Neuron (in vitro differentiated cells): ENCODE data around the gene DMRTC2.

Experiments used
- H2AFZ ChIP-seq: one replicate; pipeline ENCODE4 v1.6.1; 2013; ENCODE audit warnings: low read depth, mild to moderate bottlenecking, inconsistent platforms, low read length, moderate library complexity
- H3K27me3 ChIP-seq: one replicate; pipeline ENCODE4 v1.6.1; 2013; ENCODE audit warnings: low read length; ENCODE audit not compliant: insufficient read depth
- H3K36me3 ChIP-seq: one replicate; pipeline ENCODE4 v1.6.1; 2013; ENCODE audit warnings: low read length; ENCODE audit not compliant: insufficient read depth
- H3K4me1 ChIP-seq: one replicate; pipeline ENCODE4 v1.6.1; 2013; ENCODE audit warnings: low read length; ENCODE audit not compliant: insufficient read depth
- H3K4me3 ChIP-seq: 2 replicates; pipeline ENCODE4 v1.5.1; 2013; ENCODE audit warnings: mild to moderate bottlenecking, low read length, moderate library complexity
- H3K9me3 ChIP-seq: one replicate; pipeline ENCODE4 v1.6.1; 2013; ENCODE audit warnings: low read length

DMRTC2 gene

DNA sequence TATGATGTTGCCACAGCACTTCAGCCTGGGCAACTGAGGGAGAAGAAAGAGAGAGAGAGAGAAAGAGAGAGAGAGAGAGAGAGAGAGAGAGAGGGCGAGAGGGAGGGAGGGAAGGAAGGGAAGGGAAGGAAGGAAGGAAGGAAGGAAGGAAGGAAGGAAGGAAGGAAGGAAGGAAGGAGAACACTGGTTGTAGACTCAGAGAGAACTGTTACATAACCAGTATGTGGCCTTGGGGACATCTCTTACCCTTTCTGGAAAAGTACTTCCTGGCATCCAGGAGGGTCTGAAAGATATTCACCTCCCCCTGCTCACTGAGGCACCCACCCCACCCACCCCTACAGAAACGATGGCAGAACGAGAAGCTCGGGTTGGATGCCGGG lies 35.5 kb downstream of the DMRTC2 start:
- peaks cover 34% of the 10 kb centered on the region for H3K27me3 ChIP-seq

DNA sequence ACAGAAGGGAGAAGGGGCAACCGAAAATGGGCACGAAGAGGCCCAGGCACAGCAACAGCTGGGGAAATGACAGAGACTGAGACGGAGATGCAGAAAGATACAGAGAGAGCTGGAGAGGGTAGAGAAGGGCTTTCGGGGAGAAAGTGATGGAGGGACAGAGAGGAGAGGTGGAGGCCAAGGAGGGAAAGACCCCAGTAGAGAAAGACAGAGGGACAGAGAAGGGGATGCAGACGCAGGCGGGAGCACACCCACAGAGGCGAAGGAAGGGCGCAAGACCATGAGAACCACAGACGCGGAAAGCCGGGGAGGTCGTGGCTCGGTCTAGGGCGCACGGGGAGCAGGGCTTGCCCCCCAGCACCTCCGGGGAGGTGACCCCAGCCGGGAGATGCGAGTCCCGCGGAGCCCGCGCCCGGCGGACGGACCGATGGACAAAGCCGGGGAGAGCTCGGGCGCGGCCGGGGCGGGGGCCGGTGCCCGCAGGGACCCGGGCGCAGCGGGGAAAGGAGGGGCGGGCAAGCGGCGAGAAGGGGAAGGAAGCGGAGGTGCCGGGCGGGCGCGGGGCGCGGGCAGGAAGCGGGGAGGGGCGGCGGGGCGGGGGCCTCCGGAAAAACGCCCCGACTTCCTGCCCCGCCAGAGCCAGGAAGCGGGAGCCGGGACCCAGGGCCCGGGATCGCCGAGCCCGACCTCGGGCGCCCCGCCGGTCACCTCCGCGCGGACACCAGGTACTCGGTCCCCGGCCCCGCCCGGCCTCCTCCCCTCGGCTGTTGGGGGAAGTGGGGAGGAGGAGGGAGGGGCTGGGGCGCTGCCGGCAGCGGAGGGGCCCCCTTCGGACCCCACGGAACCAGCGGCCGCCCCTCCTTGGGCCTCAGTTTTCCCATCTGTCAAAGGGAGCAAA lies 38.0 kb downstream of the DMRTC2 start, which contains the start of gene ARHGEF1:
ARHGEF1 (plus strand) TSS at position 617 of the 895 bp plus-strand sequence. CDS start 4,899 bp downstream, outside the sequence.
- H3K4me3 ChIP-seq = peak within 1 kb of the TSS; percentile 73
- no peaks in the 10 kb centered on the region for H3K9me3 ChIP-seq
- no peaks in the 10 kb centered on the region for H3K36me3 ChIP-seq
- H3K27me3 ChIP-seq = peaks cover 24% of the 10 kb centered on the region
- H3K4me1 ChIP-seq = peaks cover 6% of the 10 kb centered on the region
- H2AFZ ChIP-seq = peak within 1 kb of the TSS; percentile 86

More for the DNA sequence above, 35.5 kb downstream of the DMRTC2 start:
- Histone ChIP-seq H3K4me3 (no peak overlapping the region), H3K9me3 (no peaks in the 10 kb centered on the region), H3K4me1 (peaks cover 6% of the 10 kb centered on the region), H2AFZ (no peak overlapping the region), H3K36me3 (no peaks in the 10 kb centered on the region)

DNA sequence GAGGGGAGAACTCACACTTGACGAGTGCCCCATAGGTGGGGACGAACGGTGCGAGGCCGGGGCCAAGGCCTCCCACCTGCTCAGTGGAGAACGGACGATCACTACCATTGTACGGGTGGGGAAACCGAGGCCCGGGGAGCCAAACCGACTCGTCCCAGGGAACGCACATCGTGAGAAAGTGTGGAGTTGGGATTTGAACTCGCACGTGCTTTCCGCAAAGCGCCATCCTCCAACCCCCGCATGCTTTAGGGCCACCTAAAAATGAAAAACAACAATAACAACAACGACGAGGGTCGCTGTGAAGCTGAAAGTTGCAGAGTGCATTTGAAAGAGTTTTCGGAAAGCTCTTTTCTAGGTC lies 38.6 kb downstream of the DMRTC2 start:
- Histone ChIP-seq H3K4me3 (peak overlapping the region; percentile 73), H2AFZ (peak overlapping the region; percentile 86), H3K4me1 (peaks cover 6% of the 10 kb centered on the region), H3K9me3 (no peaks in the 10 kb centered on the region), H3K36me3 (no peaks in the 10 kb centered on the region), H3K27me3 (peaks cover 24% of the 10 kb centered on the region)

DNA sequence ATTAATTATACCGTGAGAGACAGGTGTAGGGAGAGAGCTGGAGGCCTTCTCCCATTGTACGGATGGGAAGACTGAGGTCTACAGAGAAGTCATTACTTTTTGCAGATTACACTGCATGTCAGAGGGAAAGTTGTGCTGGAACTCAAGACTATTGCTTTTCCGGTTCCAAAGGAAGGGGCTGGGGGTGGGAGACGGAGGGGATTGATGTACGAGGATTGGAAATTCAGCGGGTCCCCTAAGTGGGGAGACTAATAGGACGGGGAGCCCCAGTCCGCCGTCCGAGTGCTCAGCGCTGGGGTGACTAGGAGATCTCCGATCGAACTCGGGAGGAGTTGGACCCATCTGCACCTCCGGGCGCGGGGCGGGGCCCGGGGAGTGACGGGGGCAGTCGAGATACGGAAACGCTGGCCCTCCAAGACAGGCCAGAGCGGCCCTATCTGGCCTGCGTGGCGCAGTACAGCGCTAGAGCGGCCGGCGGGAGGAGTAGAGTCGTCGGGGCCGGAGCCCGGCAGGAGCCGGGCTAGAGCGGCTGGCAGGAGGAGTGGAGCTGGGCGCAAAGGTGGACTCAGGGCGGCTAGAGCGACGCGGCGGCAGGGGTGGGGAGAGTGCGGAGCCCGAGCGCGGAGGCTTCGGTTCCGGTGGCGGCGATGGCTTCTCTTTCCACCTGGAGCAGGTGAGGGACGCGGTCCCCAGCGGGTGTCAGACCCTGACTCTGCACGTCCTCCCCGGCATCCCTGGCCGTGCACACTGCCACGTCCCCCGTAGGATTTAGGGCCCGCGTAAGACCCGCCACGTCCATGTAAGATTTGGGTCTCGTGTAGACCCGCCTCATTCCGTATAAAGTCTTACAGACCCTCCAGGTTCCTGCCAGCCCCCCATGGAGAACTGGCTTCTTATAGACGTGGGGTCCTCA lies 39.2 kb downstream of the DMRTC2 start:
- no peaks in the 10 kb centered on the region for H3K9me3 ChIP-seq
- H3K4me1 ChIP-seq = peaks cover 6% of the 10 kb centered on the region
- peak overlapping the region; percentile 86 for H2AFZ ChIP-seq
- peak overlapping the region; percentile 73 for H3K4me3 ChIP-seq
- peaks cover 24% of the 10 kb centered on the region for H3K27me3 ChIP-seq
- H3K36me3 ChIP-seq = no peaks in the 10 kb centered on the region

DNA sequence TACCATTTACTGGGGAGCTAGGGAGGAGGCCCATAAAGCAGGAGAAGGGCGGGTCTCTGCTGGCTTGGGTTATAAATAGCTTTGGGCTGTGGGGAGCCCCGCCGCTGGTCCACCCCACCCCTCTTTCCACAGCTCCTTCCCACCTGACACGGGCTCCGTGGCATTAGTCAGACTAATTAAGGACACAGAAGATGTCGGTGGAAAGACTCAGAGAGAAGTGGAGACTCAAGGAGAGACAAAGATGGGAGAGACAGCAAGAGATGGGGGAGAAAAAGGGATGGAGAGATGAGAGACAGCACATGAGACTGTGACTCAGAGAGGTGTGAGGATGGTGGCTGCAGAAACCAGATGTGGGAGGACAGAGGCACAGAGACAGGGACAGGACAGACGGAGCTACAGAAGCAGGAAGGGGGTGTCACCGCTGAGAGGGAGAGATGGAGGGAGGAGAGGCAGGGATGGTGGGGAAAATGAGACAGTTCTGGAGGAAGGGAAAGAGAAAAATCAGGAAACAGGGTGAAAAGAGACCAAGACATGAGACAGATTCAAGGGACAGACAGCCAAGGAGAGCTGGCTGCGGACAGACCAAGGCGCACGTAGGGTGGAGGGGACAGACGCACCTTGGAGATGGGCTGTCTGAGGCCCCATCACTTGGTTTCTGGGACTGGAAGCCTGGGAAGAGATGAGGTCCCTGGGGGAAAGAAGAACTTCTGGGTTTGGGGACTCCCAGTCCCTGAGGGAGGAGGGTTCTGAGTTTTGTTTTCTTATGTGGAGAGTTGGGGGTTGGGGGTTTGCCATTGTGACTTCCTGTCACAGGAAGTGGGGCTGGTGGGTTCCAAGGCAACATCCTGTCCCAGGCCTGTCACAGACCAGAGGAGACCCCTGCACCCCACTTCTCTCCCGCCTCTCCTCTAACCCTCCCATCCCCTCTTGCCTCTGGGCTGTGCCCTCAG lies 42.2 kb downstream of the DMRTC2 start:
- Histone ChIP-seq H3K9me3 (no peaks in the 10 kb centered on the region), H3K4me1 (peaks cover 6% of the 10 kb centered on the region), H2AFZ (no peak overlapping the region), H3K4me3 (no peak overlapping the region), H3K36me3 (peaks cover 10% of the 10 kb centered on the region), H3K27me3 (peaks cover 13% of the 10 kb centered on the region)

DNA sequence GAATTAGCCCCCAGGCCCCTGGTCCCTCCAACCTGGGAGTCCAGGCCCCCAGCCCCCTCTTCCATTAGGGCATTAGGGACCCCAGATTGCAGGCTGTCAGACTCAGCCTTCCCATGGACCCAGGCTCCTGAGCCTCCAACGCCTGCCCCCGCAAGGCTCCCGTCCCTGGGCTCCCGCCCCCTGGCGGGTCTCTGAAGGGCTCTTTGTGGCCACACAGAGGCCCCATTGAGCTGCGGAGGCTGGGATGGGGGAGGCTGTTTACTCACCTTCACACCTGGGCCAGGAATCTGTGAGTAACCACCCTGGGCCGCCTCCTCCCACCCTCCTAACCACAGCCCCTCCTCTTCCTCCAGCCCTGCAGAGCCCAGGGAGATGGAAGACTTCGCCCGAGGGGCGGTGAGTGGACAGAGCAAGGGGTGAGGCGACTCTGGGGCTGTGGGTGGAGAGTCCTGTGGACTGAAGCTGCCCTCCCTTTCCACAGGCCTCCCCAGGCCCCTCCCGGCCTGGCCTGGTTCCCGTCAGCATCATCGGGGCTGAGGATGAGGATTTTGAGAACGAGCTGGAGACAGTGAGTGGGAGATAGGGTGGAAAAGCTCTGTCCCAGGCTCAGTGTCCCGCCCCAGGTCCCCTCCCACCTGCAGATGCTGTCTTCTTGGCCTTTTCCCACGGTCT lies 43.0 kb downstream of the DMRTC2 start:
- Histone ChIP-seq H3K27me3 (peaks cover 5% of the 10 kb centered on the region), H3K36me3 (peaks cover 10% of the 10 kb centered on the region), H2AFZ (no peak overlapping the region), H3K4me1 (peaks cover 6% of the 10 kb centered on the region), H3K9me3 (no peaks in the 10 kb centered on the region), H3K4me3 (no peak overlapping the region)

DNA sequence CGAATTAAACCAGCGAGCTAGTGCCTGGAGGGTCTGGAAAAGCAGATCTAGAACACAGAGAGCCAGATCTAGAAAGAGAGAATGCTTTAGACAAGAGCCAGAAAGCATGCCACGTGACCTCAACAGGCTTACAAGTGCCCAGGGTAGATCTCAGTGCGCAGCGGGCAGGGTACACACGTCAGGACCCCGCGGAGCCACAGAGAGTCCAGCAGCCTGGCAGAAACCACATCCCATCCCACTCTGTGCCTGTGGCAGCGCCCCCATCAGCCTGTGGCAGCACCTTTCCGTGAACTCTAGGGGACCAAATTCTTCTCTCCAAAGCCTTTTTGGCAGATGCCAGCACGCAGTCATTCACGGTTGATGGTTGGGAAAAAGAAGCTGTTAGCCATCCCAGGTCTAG lies 44.1 kb downstream of the DMRTC2 start:
- Histone ChIP-seq H3K4me1 (no peaks in the 10 kb centered on the region), H2AFZ (no peak overlapping the region), H3K4me3 (no peak overlapping the region), H3K9me3 (no peaks in the 10 kb centered on the region), H3K36me3 (peaks cover 10% of the 10 kb centered on the region), H3K27me3 (no peaks in the 10 kb centered on the region)

DNA sequence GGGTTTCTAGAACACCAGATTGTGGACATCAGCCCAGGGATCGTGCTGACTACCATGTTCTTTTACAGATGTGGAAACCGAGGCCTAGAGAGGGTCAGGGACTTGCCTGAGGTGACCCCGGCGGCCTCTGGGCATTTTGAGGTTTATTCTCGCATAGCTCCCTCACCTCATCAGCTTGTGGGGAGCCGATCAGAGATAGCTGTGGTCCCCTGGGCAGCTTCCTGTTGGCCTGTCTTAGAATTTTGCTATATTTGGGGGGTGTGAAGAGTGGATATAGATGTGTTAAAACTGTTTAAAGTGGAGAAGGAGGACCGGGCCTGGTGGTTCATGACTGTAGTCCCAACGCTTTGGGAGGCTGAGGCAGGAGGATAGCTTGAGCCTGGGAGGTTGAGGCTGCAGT lies 45.1 kb downstream of the DMRTC2 start:
- H3K4me1 ChIP-seq = no peaks in the 10 kb centered on the region
- no peak overlapping the region for H2AFZ ChIP-seq
- no peaks in the 10 kb centered on the region for H3K27me3 ChIP-seq
- no peak overlapping the region for H3K4me3 ChIP-seq
- no peaks in the 10 kb centered on the region for H3K9me3 ChIP-seq
- peaks cover 10% of the 10 kb centered on the region for H3K36me3 ChIP-seq

DNA sequence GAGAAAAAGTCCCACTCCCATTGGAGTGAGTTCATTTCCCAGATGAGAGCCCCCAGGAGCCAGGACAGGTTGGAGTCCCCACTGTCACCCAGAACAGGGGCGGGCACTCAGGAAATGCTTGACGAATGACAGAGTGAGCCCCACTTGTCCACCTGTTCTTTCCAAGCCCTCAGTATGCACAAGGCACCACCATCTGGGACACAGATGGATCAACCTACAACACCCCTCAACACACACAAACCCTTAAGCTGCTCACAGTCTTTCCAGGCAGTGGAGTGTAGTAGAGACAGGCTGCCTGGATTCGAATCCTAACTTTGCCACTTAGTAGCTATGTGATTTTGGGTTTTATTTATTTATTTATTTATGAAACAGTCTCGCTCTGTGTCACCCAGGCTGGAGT lies 46.1 kb downstream of the DMRTC2 start:
- no peaks in the 10 kb centered on the region for H3K4me1 ChIP-seq
- no peaks in the 10 kb centered on the region for H3K9me3 ChIP-seq
- peaks cover 13% of the 10 kb centered on the region for H3K36me3 ChIP-seq
- no peak overlapping the region for H3K4me3 ChIP-seq
- no peak overlapping the region for H2AFZ ChIP-seq
- H3K27me3 ChIP-seq = no peaks in the 10 kb centered on the region

DNA sequence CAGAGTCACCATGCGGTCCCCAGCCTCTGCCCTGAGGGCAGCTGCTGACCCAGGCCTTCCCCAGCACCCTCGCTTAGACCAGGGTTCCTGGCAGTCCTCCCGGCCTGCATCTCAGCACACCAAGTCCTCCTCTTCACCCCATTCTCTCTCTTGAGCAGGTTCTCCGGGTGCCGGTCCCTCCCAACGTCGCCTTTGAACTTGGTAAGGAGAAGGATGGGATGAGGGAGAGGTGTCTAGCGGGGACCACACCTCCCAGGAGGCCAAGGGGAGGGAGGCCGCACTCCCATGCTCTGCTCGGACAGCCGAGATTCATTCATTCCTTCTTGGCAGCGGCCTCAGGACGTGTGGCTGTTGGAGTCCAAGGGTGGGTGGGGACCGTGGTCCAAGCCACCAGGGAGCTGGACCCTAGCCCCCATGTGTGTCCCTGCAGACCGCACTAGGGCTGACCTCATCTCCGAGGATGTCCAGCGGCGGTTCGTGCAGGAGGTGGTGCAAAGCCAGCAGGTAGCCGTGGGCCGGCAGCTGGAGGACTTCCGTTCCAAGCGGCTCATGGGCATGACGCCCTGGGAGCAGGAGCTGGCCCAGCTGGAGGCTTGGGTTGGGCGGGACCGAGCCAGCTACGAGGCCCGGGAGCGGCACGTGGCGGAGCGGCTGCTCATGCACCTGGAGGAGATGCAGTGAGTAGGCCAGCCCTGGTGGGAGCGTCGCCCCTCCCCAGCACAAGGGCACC lies 47.5 kb downstream of the DMRTC2 start:
- peaks cover 13% of the 10 kb centered on the region for H3K36me3 ChIP-seq
- H3K4me1 ChIP-seq = no peaks in the 10 kb centered on the region
- no peaks in the 10 kb centered on the region for H3K9me3 ChIP-seq
- H3K4me3 ChIP-seq = no peak overlapping the region
- no peaks in the 10 kb centered on the region for H3K27me3 ChIP-seq
- no peak overlapping the region for H2AFZ ChIP-seq

DNA sequence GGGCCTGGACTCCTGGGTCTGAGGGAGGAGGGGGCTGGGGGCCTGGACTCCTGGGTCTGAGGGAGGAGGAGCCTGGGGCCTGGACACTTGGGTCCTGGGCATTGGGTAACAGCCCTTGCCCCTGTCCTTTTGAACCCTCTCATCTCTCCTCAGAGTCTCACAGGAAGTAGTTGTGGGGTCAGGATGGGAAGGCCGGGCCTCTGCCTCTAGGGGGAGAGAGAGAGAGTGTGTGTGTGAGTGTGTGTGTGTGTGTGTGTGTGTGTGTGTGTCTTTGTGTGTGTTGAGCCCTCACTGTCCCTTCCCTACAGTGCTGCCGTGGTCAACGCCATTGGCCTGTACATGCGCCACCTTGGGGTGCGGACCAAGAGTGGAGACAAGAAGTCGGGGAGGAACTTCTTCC lies 49.1 kb downstream of the DMRTC2 start:
- H3K9me3 ChIP-seq = no peaks in the 10 kb centered on the region
- no peaks in the 10 kb centered on the region for H3K4me1 ChIP-seq
- peaks cover 20% of the 10 kb centered on the region for H3K36me3 ChIP-seq
- no peak overlapping the region for H3K4me3 ChIP-seq
- H3K27me3 ChIP-seq = no peaks in the 10 kb centered on the region
- no peak overlapping the region for H2AFZ ChIP-seq
